ENCODE measurements around the gene PRG3. TPM values are rescaled to one million over a fixed set of nuclear protein-coding genes. Genes with fewer than 3 reads are reported as not detected.

The PRG3 gene
- total and polyA plus RNA-seq, 2 of the 13 experiments (the other 11 are each of a cell fraction or from before 2014, with no cell fraction given) = not detected

DNA sequence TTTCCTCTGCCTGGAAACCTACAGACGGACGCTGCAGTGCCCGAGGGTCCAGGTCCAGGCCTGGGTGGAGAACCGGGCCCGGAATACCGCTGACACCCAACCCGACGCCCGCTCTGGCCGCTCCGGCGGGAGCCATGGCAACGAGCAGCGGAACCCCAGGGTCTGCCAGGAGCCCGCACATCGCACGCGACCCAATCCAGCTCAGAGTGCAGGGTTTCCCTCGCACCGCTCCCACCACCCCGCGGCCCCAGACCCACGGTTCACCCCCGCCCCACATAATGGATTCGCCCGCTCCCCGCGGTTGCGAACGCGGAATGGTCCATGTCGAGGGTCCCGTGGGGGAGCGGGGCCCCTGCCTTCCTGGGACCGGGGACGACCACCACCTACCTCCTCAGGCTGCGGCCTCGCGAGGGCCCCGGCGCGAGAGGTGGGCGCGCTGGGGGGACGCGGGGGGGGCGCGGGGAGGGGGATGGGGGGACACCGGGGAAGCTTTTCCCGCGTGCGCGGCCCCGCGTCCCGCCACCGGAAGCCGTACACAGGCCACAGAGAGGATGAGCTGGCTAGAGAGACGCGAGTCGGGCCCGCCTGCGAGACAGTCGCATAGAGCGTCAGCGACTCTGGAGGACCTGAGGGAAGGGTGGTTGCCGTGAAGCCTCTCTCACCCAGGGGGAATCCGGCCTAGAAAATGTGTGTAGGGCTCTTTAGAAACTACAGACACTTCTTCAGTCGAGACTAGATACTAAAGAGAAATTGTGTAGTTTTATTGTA, 45.4 kb downstream of the PRG3 start, which contains the start of gene SSRP1:
Gene SSRP1 (minus strand): TSS at position 550 of the 768 bp plus-strand sequence. CDS start 771 bp downstream, outside the sequence.
- Histone ChIP-seq H3K27me3 (ENCODE audit: control insufficient read depth in 1 of 2, insufficient read depth in 2 of 2, low read length in 2 of 2) (0 out of 5 replicates have a peak, but pooled peaks cover 0 to 6% of the 10 kb centered on the region in 2 experiments), H3K4me3 (replicated peaks in 1 of 3; ENCODE audit: insufficient read depth in 1 of 3, low read depth in 2 of 3, low read length in 3 of 3) (peak within 1 kb of the TSS; percentile 61 to 85 (median 80)), H4K20me1 (ENCODE audit: insufficient read depth, low read length) (no peaks in the 10 kb centered on the region), H3K79me2 (ENCODE audit: insufficient read depth, low read length) (peaks cover 32% of the 10 kb centered on the region), H3K9ac (ENCODE audit: insufficient read depth, low read depth, low read length) (peak within 1 kb of the TSS; percentile 81), H3K27ac (ENCODE audit: extremely low read length, insufficient read depth, low read length) (peak within 1 kb of the TSS; percentile 65), H3K9me3 (ENCODE audit: low read length) (no peaks in the 10 kb centered on the region), H3K4me1 (ENCODE audit: insufficient read depth, low read length) (peaks cover 37% of the 10 kb centered on the region), H3K36me3 (replicated peaks in 1 of 2; ENCODE audit: control insufficient read depth in 1 of 2, insufficient read depth in 2 of 2, low read length in 2 of 2) (peaks cover 19 to 33% of the 10 kb centered on the region in 2 experiments), H2AFZ (ENCODE audit: low read length) (peak within 1 kb of the TSS; percentile 99), H3K4me2 (ENCODE audit: low read depth, low read length) (peak within 1 kb of the TSS; percentile 95)
- ChIA-PET CTCF (ENCODE audit: low intra/inter-chr PET ratio, low total read pairs) (no interaction called here), POLR2A (interaction anchor here (0.6 to 3.4 kb wide), 13 partner anchors 10 to 486 kb away, joined by 3 to 65 read pairs (median 3); partner anchors contain the start of genes SERPING1 and TNKS1BP1)
- FAIRE-seq = peak; percentile 81
- in situ Hi-C loops (cut with HindIII; ENCODE audit: extremely low pct_ligation_motif_present, low pct_unique_long_range_greater_than_20kb) (no loop called here), intact Hi-C loops (cut with micrococcal nuclease; ENCODE audit: unreplicated experiment) (loop anchor here (1.0 to 5.0 kb wide), 2 partner anchors 10 to 43 kb away; no protein-coding TSS in a partner anchor)
- peak; percentile 79 for DNase-seq (ENCODE audit: low spot score)
- 6% methylated on average over 3 of the region's 69 CpGs for WGBS (ENCODE audit: low lambda C conversion rate)
- peak; percentile 98 for ATAC-seq
- BruUV-seq (replicated peaks) = no TSS peak
- TF ChIP-seq NFYC (CRISPR knock-in tag; IDR thresholded peaks at IDR 0.05) (no peak), RXRA (CRISPR knock-in tag; IDR thresholded peaks at IDR 0.05) (no peak; the same call in 1 of the 2 replicates), GABPA (IDR thresholded peaks at IDR 0.05; ENCODE audit: low read depth, low read length) (peak; percentile 80), GABPA (CRISPR knock-in tag; IDR thresholded peaks at IDR 0.05; ENCODE audit: low read depth) (peak; percentile 91), HOXD1 (CRISPR knock-in tag; IDR thresholded peaks at IDR 0.05) (no peak), EEA1 (CRISPR knock-in tag; IDR thresholded peaks at IDR 0.05; ENCODE audit: borderline replicate concordance) (0 out of 2 replicates have a peak, but pooled peaks have one; percentile 44), HNF4A (CRISPR knock-in tag; IDR thresholded peaks at IDR 0.05) (no peak), LCORL (IDR thresholded peaks at IDR 0.05) (no peak), LCORL (CRISPR knock-in tag; IDR thresholded peaks at IDR 0.05) (peak; percentile 56; the same call in 1 of the 2 replicates), ZBTB7B (CRISPR knock-in tag; IDR thresholded peaks at IDR 0.05) (no peak), MATR3 (CRISPR knock-in tag; IDR thresholded peaks at IDR 0.05) (no peak), RELA (CRISPR knock-in tag; IDR thresholded peaks at IDR 0.05) (no peak), RAD21 (CRISPR knock-in tag; IDR thresholded peaks at IDR 0.05) (no peak), ZNF441 (CRISPR knock-in tag; IDR thresholded peaks at IDR 0.05; ENCODE audit: borderline replicate concordance) (no peak), NFE2L2 (IDR thresholded peaks at IDR 0.05; ENCODE audit: low read length) (no peak), ZNF772 (CRISPR knock-in tag; IDR thresholded peaks at IDR 0.05) (no peak), DPF2 (CRISPR knock-in tag; IDR thresholded peaks at IDR 0.05; ENCODE audit: borderline replicate concordance, low read depth) (no peak)
- TF ChIP-seq, protein P1, sequence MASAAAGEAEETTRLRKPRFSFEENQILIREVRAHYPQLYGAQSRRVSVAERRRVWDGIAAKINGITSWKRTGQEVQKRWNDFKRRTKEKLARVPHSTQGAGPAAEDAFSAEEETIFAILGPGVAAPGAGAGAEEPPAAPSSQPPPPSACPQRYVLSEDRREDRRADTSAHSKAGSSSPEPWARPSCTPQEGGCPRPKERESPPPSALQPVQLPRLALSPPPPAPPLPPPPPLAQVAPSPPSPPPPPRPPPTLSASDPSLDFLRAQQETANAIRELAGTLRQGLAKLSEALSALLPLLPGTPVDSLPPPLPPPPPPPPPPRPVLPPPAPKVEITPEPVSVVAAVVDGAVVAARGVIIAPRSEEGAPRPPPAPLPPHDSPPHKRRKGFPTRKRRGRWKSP (CRISPR knock-in tag; IDR thresholded peaks at IDR 0.05) = no peak
- TF ChIP-seq, protein P2, sequence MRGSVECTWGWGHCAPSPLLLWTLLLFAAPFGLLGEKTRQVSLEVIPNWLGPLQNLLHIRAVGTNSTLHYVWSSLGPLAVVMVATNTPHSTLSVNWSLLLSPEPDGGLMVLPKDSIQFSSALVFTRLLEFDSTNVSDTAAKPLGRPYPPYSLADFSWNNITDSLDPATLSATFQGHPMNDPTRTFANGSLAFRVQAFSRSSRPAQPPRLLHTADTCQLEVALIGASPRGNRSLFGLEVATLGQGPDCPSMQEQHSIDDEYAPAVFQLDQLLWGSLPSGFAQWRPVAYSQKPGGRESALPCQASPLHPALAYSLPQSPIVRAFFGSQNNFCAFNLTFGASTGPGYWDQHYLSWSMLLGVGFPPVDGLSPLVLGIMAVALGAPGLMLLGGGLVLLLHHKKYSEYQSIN (CRISPR knock-in tag; IDR thresholded peaks at IDR 0.05; ENCODE audit: borderline replicate concordance) = no peak
- TF ChIP-seq, protein P3, sequence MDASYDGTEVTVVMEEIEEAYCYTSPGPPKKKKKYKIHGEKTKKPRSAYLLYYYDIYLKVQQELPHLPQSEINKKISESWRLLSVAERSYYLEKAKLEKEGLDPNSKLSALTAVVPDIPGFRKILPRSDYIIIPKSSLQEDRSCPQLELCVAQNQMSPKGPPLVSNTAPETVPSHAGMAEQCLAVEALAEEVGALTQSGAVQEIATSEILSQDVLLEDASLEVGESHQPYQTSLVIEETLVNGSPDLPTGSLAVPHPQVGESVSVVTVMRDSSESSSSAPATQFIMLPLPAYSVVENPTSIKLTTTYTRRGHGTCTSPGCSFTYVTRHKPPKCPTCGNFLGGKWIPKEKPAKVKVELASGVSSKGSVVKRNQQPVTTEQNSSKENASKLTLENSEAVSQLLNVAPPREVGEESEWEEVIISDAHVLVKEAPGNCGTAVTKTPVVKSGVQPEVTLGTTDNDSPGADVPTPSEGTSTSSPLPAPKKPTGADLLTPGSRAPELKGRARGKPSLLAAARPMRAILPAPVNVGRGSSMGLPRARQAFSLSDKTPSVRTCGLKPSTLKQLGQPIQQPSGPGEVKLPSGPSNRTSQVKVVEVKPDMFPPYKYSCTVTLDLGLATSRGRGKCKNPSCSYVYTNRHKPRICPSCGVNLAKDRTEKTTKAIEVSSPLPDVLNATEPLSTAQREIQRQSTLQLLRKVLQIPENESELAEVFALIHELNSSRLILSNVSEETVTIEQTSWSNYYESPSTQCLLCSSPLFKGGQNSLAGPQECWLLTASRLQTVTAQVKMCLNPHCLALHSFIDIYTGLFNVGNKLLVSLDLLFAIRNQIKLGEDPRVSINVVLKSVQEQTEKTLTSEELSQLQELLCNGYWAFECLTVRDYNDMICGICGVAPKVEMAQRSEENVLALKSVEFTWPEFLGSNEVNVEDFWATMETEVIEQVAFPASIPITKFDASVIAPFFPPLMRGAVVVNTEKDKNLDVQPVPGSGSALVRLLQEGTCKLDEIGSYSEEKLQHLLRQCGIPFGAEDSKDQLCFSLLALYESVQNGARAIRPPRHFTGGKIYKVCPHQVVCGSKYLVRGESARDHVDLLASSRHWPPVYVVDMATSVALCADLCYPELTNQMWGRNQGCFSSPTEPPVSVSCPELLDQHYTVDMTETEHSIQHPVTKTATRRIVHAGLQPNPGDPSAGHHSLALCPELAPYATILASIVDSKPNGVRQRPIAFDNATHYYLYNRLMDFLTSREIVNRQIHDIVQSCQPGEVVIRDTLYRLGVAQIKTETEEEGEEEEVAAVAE (CRISPR knock-in tag; IDR thresholded peaks at IDR 0.05; ENCODE audit: borderline replicate concordance) = peak; percentile 43; the same call in 1 of the 2 replicates

All from HepG2 (cell line).